ENCODE measurements around the gene DNAJC12.
"Not testable (repeated sequence)": the region's sequence is repeated elsewhere in the genome, so short reads cannot be mapped to it uniquely, and the experiment has no call there.

DNAJC12 gene

DNA sequence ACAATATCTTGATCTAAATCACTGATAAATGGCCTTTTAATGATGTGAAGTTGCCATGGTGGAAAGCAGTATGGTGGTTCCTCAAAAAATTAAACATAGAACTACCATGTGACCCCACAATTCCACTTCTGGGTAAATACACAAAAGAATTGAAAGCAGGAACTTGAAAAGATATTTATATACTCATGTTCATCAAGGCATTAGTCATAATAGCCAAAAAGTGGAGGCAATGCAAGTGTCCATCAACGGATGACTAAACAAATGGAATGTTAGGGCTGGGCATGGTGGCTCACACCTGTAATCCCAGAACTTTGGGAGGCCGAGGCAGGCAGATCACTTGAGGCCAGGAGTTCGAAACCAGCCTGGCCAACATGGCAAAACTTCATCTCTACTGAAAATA, 2.0 kb upstream of the DNAJC12 start:
- DNase-seq (ENCODE audit: low read depth, low spot score) = no peak

GRCh38 chr10:67839511-67839910, 1.5 kb upstream of the DNAJC12 start:
- not testable (repeated sequence) for DNase-seq (ENCODE audit: low read depth, low spot score)

DNA sequence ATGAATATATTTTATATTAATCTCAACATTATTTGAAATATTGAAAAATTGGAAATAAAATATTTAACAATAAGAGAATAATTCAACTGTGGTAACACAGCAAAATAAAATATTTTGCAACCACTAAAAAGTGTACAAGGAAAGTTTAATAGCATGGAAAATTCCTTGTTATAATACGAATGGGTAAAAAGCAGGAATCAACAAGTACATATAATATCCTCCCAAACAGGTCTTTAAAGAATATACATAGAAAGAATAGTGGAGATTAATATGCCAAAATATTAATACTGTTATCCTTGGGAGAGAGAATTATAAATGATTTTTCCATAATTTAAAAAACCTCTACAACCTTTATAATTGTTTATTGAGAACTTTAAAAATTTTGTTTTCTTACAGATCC, 1.0 kb downstream of the DNAJC12 start:
- no peak for DNase-seq (ENCODE audit: low read depth, low spot score)

DNA sequence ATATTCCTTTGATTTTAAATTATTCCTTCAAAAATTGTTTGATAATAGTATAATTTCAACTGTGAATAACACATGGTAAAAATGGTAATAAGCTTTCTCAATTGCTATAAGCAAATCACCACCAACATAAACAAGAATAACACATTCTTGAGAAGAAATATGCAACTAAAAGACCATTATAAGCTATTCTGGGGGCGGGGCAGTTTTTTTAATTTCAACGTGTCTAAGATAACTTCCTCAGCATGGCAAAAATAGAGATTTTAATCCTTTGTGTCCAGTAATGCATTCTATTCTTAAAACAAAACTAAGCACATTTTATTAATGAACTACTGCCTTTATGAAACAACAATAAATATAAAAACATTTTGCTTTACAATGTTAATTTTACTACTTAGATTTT, 1.5 kb downstream of the DNAJC12 start:
- no peak for DNase-seq (ENCODE audit: low read depth, low spot score)

DNA sequence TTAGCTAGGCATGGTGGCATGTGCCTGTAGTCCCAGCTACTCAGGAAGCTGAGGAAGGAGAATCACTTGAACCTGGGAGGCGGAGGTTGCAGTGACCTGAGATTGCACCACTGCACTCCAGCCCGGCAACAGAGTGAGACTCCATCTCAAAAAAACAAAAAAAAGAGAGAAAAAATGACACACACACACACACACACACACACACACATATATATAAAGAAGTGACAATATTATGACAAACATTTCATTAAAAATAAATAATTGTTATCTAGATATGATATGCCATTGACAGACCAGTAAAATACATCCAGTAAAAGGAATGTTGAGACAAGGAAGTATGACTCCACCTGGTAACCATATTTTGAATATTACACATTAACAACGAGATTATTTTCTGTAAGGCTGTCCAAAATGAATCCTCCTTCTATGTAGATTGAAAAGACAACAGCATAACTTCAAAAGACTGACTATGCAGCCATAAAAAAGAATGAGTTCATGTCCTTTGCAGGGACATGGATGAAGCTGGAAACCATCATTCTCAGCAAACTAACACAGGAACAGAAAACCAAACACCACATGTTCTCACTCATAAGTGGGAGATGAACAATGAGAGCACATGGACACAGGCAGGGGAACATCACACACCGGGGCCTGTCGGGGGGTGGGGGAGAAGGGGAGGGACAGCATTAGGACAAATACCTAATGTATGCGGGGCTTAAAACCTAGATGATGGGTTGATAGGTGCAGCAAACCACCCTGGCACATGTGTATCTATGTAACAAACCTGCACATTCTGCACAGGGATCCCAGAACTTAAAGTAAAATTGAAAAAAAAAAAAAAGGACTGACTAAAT, 2.2 kb downstream of the DNAJC12 start:
- not testable (repeated sequence) for DNase-seq (ENCODE audit: low read depth, low spot score)

GRCh38 chr10:67834375-67834774, 3.6 kb downstream of the DNAJC12 start:
- DNase-seq (ENCODE audit: low read depth, low spot score) = no peak

GRCh38 chr10:67827811-67828210, 10.2 kb downstream of the DNAJC12 start:
- DNase-seq (ENCODE audit: low read depth, low spot score) = no peak

- no peak for DNase-seq (ENCODE audit: low read depth, low spot score)
Observed at GRCh38 chr10:67819768-67820204, 18.2 kb downstream of the DNAJC12 start.

- DNase-seq (ENCODE audit: low read depth, low spot score) = no peak
Observed at GRCh38 chr10:67818323-67818722, 19.7 kb downstream of the DNAJC12 start.

GRCh38 chr10:67816719-67817118, 21.3 kb downstream of the DNAJC12 start:
- DNase-seq (ENCODE audit: low read depth, low spot score) = no peak

DNA sequence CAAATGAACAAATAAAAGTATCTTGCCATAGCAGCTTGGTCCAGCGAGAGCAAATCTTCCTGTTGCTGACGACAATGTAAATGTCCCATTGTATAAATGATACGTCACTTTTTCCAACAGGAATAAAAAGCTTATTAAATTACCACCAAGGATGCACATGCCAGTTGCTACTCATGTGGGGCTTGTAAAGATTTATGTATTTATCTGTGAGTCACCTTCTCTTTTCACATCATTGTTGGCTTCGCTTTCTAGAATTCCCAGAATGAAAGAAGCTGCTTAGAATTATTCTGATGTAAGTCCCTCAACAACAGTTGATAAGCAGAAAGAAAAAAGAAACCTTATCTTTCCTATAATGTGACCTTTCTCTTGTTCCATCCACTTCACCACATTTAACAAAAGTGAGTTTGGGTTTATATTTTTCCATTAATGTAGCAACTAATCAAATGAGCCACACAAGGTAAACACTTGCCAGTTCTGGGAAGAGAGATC, 22.4 kb downstream of the DNAJC12 start:
- no peak for DNase-seq (ENCODE audit: low read depth, low spot score)

- DNase-seq (ENCODE audit: low read depth, low spot score) = no peak
Observed at GRCh38 chr10:67812007-67812406, 26.0 kb downstream of the DNAJC12 start.

DNA sequence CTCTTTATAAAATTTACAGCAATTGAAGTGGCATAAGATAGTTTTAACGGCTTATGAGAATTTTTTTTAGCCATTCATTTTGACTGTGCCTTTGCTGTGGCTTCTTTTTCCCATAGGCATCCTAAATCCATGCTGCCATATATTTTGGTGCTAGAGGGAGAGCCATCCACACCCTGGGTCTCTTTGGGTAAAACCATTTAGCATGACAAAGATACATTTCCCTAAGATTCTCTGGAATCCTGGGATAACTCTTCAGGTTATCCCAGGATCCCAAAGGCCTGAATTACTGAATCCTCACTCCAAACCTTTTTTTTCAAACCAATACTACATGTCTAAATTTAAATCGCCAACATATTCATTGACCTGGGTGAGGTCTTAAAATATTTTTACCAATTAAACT, 28.9 kb downstream of the DNAJC12 start:
- no peak for DNase-seq (ENCODE audit: low read depth, low spot score)

GRCh38 chr10:67808704-67809103, 29.3 kb downstream of the DNAJC12 start:
- DNase-seq (ENCODE audit: low read depth, low spot score) = no peak

- DNase-seq (ENCODE audit: low read depth, low spot score) = no peak
Observed at GRCh38 chr10:67807855-67808456, 30.0 kb downstream of the DNAJC12 start.

DNA sequence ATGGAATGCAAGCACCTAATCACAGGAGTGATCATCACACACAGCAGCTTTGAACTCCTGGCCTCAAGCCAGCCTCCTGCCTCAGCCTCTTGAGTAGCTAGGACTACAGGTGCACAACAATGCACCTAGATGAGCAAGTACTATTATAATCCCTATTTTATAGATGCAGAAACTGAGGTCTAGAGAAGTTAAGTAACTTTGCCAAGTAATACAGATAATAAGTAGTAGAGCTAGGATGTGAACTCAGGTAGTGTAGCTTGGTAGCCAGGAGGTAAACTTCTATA, 33.7 kb downstream of the DNAJC12 start:
- DNase-seq (ENCODE audit: low read depth, low spot score) = no peak

DNA sequence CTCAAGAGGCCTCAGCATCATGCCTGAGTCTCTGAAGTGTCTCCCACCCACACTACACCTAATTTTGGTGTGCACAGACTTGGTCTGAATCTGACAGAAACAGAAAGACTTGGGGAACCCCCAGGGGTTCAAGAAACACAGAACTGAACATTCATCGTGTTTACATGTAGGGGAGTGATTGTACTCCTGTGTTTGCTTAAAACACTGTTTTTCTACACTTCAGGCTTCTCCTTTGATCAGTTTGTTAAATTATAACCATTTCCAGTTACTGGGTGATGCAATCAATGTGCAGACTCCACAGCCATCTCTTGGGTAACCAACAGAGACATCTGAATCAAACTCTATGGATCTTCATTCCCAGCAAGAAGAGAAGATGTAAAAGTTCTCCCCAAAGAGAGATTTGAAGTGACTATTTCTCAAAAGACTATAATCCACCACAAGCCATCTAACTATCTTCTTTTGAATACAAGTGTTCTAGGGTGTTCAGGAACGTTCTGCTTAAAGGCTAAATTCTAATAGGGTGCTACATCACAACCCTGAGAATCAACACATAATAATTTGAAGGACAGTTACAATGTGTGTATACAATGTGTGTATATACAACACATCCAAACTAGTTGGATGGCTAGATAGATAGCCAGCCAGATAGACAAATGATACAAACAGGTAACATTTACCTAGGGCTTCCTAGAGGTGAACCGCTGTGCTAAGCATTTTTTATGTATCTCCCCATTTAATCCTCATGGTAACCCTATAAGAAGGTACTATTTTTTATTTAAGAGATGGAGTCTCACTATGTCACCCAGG, 34.2 kb downstream of the DNAJC12 start:
- DNase-seq (ENCODE audit: low read depth, low spot score) = no peak

GRCh38 chr10:67802767-67803538, 35.0 kb downstream of the DNAJC12 start:
- DNase-seq (ENCODE audit: low read depth, low spot score) = no peak

DNA sequence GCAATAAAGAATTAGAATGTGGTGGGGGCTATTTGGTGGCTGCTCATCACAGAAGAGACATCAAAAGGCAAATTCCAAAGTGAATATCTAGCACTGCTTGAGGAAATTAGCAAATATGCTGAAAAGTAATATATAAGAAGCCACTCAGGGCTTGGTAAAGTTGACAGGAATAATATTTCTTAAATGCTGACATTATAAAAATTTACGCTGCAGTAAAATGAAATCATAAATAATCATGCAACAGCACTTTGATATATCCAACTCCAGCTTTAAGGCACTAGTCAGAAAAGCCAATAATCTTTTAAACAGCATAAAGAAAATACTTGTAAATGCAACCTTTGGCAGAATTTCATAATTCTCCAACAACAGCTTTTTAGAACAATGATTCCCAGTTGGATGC, 36.9 kb downstream of the DNAJC12 start:
- no peak for DNase-seq (ENCODE audit: low read depth, low spot score)

DNA sequence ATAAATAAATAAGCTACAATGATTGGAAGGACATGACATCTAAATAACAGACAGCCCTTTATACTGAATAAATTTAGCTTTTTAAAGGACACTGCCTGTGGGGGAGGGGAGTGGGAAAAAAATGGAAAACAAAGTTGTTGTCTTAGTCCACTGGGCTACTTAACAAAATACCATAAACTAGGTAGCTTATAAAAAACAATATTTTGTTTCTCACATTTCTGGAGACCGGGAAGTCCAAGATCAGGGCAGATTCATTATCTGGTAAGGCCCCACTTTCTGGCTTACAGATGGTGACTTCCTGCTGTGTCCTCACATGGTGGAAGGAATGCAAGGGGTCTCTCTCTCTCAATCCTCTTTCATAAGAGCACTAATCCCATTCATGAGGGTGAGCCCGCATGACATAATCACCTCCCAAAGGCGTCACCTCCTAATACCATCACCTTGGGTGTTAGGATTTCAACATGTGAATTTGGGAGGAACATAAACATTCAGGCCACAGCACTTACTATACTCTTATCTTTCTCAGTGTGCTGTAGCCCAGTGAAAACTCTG, 43.0 kb downstream of the DNAJC12 start:
- DNase-seq (ENCODE audit: low read depth, low spot score) = no peak

GRCh38 chr10:67794256-67794655, 43.7 kb downstream of the DNAJC12 start:
- no peak for DNase-seq (ENCODE audit: low read depth, low spot score)

All from smooth muscle cell of the brain vasculature (primary cell).